HCT116 (cell line): ENCODE measurements around the gene DAZAP1.

Experiments used
- CBX3 ChIP-seq: IDR thresholded peaks from 2 replicates; pipeline ENCODE4 v1.6.1; 2012; ENCODE audit warnings: low read depth
- TF ChIP-seq, protein P1 (sequence below), 3 experiments: fragments of 200-600 bp in 1 of 3; sonication (generic) in 1 of 3; IDR thresholded peaks in 2 of 3; conservative IDR thresholded peaks in 1 of 3; 2 replicates each; pipeline ENCODE4 v1.5.1; 2012 to 2017; ENCODE audit warnings: low read depth in 2 of 3, low read length in 2 of 3, antibody characterized with exemption in 1 of 3, borderline replicate concordance in 1 of 3, control low read depth in 1 of 3, mild to moderate bottlenecking in 1 of 3, mixed read lengths in 1 of 3, mixed run types in 1 of 3, moderate library complexity in 1 of 3; ENCODE audit not compliant: insufficient read depth in 1 of 3

DNA sequence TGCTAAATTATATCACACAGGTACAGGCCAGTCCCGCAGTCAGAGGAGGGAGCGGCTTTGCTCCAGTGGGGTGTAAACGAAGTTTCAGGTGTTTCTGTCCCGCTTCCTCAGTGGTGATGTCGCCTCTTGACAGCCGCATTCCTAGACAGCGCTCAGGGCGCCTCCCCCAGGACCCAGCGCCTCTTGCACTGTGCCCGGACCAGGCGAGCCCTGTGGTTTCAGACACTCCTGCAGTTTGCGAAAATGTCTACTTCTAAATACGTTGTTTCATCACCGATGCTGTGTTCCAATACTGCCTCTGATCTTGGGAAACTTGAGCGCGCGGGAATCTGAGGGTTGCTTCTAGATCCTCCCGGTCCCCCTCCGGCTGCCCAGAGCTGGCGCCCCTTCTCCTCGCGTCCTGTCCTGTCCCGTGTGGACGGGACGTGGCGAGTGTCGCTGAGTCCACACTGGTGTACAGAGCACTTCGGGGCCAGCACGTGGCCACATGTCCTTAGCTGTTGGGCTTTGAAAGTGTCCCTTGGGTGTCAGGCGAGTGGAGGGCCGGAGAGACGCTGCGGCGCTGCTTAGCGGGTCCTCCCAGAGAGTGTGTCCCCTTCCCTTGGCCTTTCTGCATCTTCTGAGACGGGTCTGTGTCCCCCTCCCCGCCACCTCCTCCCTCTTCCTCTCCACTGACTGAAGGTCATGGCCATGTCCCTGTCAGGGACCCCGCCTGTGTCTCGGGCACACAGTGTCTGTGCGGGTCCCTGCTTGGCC is 16.2 kb downstream of the DAZAP1 start:
- TF ChIP-seq, protein P1, sequence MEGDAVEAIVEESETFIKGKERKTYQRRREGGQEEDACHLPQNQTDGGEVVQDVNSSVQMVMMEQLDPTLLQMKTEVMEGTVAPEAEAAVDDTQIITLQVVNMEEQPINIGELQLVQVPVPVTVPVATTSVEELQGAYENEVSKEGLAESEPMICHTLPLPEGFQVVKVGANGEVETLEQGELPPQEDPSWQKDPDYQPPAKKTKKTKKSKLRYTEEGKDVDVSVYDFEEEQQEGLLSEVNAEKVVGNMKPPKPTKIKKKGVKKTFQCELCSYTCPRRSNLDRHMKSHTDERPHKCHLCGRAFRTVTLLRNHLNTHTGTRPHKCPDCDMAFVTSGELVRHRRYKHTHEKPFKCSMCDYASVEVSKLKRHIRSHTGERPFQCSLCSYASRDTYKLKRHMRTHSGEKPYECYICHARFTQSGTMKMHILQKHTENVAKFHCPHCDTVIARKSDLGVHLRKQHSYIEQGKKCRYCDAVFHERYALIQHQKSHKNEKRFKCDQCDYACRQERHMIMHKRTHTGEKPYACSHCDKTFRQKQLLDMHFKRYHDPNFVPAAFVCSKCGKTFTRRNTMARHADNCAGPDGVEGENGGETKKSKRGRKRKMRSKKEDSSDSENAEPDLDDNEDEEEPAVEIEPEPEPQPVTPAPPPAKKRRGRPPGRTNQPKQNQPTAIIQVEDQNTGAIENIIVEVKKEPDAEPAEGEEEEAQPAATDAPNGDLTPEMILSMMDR (IDR thresholded peaks at IDR 0.05 in 2 of 3, conservative IDR thresholded peaks at IDR 0.05 in 1 of 3; ENCODE audit: borderline replicate concordance in 1 of 3, insufficient read depth in 1 of 3, low read depth in 2 of 3, low read length in 2 of 3), result no peak
- no peak for TF ChIP-seq CBX3
